ENCODE results near the gene USF2. TPM values are rescaled to one million over a fixed set of nuclear protein-coding genes. Genes with fewer than 3 reads are reported as not detected.

The USF2 gene
- total and polyA plus RNA-seq, 7 donors: 72.8 to 120 (median 98.3) TPM

GRCh38 chr19:35301961-35302360, 33.2 kb downstream of the USF2 start:
- WGBS, 2 donors: 95 to 96% methylated on average over 2 of the region's 2 CpGs
- DNase-seq: no peak
- TF ChIP-seq CTCF (IDR thresholded peaks at IDR 0.05): no peak
- no peak for TF ChIP-seq EP300 (IDR thresholded peaks at IDR 0.05)
- no peak for TF ChIP-seq POLR2A (IDR thresholded peaks at IDR 0.05)
- TF ChIP-seq POLR2AphosphoS5 (IDR thresholded peaks at IDR 0.05): no peak

GRCh38 chr19:35302446-35302845, 33.7 kb downstream of the USF2 start:
- Histone ChIP-seq H3K27me3 (peaks cover 8 to 54% (median 26%) of the 10 kb centered on the region in 3 donors), H3K4me1 (no peaks in the 10 kb centered on the region), H3K27ac (no peak overlapping the region), H3K36me3 (no peaks in the 10 kb centered on the region), H3K9me3 (no peaks in the 10 kb centered on the region), H3K4me3 (no peak overlapping the region)
- intact Hi-C loops (cut with DNase I): no loop called here
- TF ChIP-seq EP300 (IDR thresholded peaks at IDR 0.05) (no peak), CTCF (IDR thresholded peaks at IDR 0.05) (no peak), POLR2A (IDR thresholded peaks at IDR 0.05) (no peak)
- no peak for DNase-seq
- 87 to 88% methylated on average over 16 of the region's 16 CpGs for WGBS, 2 donors

More at GRCh38 chr19:35301961-35302360, 33.2 kb downstream of the USF2 start:
- Histone ChIP-seq H3K27me3 (peaks cover 8 to 59% (median 26%) of the 10 kb centered on the region in 3 donors), H3K9me3 (no peaks in the 10 kb centered on the region), H3K4me1 (no peaks in the 10 kb centered on the region), H3K27ac (no peak overlapping the region), H3K4me3 (no peak overlapping the region), H3K36me3 (no peaks in the 10 kb centered on the region)
- intact Hi-C loops (cut with DNase I): no loop called here

GRCh38 chr19:35303357-35303915, 34.7 kb downstream of the USF2 start:
- Histone ChIP-seq H3K9me3 (no peaks in the 10 kb centered on the region), H3K36me3 (no peaks in the 10 kb centered on the region), H3K4me1 (no peaks in the 10 kb centered on the region), H3K4me3 (no peak overlapping the region), H3K27ac (no peak overlapping the region), H3K27me3 (peaks cover 8 to 48% (median 26%) of the 10 kb centered on the region in 3 donors)
- TF ChIP-seq CTCF (IDR thresholded peaks at IDR 0.05) (no peak), POLR2A (IDR thresholded peaks at IDR 0.05) (no peak), EP300 (IDR thresholded peaks at IDR 0.05) (no peak)
- WGBS, 2 donors: 86 to 87% methylated on average over 6 of the region's 6 CpGs
- no peak for DNase-seq
- intact Hi-C loops (cut with DNase I): no loop called here

GRCh38 chr19:35304036-35304435, 35.3 kb downstream of the USF2 start:
- intact Hi-C loops (cut with DNase I): no loop called here
- H3K36me3 ChIP-seq: no peaks in the 10 kb centered on the region
- no peak overlapping the region for H3K27ac ChIP-seq
- DNase-seq: no peak
- TF ChIP-seq CTCF (IDR thresholded peaks at IDR 0.05): no peak
- no peak for TF ChIP-seq EP300 (IDR thresholded peaks at IDR 0.05)
- no peak for TF ChIP-seq POLR2AphosphoS5 (IDR thresholded peaks at IDR 0.05)
- TF ChIP-seq POLR2A (IDR thresholded peaks at IDR 0.05): no peak
- H3K9me3 ChIP-seq: no peaks in the 10 kb centered on the region
- H3K4me3 ChIP-seq: no peak overlapping the region
- H3K4me1 ChIP-seq: no peaks in the 10 kb centered on the region
- H3K27me3 ChIP-seq: peaks cover 8 to 44% (median 25%) of the 10 kb centered on the region in 3 donors
- WGBS, 2 donors: 88 to 90% methylated on average over 11 of the region's 11 CpGs

GRCh38 chr19:35305181-35305580, 36.4 kb downstream of the USF2 start:
- no peak for DNase-seq
- H3K9me3 ChIP-seq: no peaks in the 10 kb centered on the region
- WGBS, 2 donors: 80 to 86% methylated on average over 6 of the region's 6 CpGs
- H3K4me1 ChIP-seq: no peaks in the 10 kb centered on the region
- H3K27ac ChIP-seq: no peak overlapping the region
- TF ChIP-seq POLR2AphosphoS5 (IDR thresholded peaks at IDR 0.05): no peak
- TF ChIP-seq POLR2A (IDR thresholded peaks at IDR 0.05): no peak
- TF ChIP-seq EP300 (IDR thresholded peaks at IDR 0.05): no peak
- TF ChIP-seq CTCF (IDR thresholded peaks at IDR 0.05): no peak
- H3K4me3 ChIP-seq: no peak overlapping the region
- peaks cover 4 to 45% (median 13%) of the 10 kb centered on the region in 3 donors for H3K27me3 ChIP-seq
- H3K36me3 ChIP-seq: no peaks in the 10 kb centered on the region
- intact Hi-C loops (cut with DNase I): no loop called here
